ENCODE results near the gene MED14.

The MED14 gene

GRCh38 chrX:40772290-40772689, 36.9 kb upstream of the MED14 start:
- no peak overlapping the region for H3K27ac ChIP-seq
- H3K9ac ChIP-seq, result no peak overlapping the region
- no peak overlapping the region for H2AFZ ChIP-seq (ENCODE audit: low read depth)

GRCh38 chrX:40761762-40762161, 26.4 kb upstream of the MED14 start:
- Histone ChIP-seq H3K27me3 (ENCODE audit: insufficient read depth, low read depth) (no peaks in the 10 kb centered on the region), H3K4me3 (IDR thresholded peaks at IDR 0.05; ENCODE audit: insufficient read depth, low read depth, low read length) (no peak overlapping the region)

More at GRCh38 chrX:40772290-40772689, 36.9 kb upstream of the MED14 start:
- no peaks in the 10 kb centered on the region for H3K79me2 ChIP-seq (ENCODE audit: insufficient read depth, low read depth)
- no peak overlapping the region for H3K4me2 ChIP-seq
- H3K36me3 ChIP-seq (ENCODE audit: insufficient read depth), result no peaks in the 10 kb centered on the region
- H3K4me3 ChIP-seq (IDR thresholded peaks at IDR 0.05; ENCODE audit: insufficient read depth, low read depth, low read length), result no peak overlapping the region
- no peak for TF ChIP-seq CTCF (conservative IDR thresholded peaks at IDR 0.05; ENCODE audit: low read depth, low read length)
- H4K20me1 ChIP-seq (ENCODE audit: insufficient read depth), result no peaks in the 10 kb centered on the region
- H3K27me3 ChIP-seq (ENCODE audit: insufficient read depth, low read depth), result no peaks in the 10 kb centered on the region
- no peaks in the 10 kb centered on the region for H3K4me1 ChIP-seq (ENCODE audit: low read depth, poor library complexity, severe bottlenecking)

GRCh38 chrX:40759374-40759773, 24.0 kb upstream of the MED14 start:
- no peaks in the 10 kb centered on the region for H3K36me3 ChIP-seq (ENCODE audit: insufficient read depth)
- H3K9ac ChIP-seq, result no peak overlapping the region
- H3K4me1 ChIP-seq (ENCODE audit: low read depth, poor library complexity, severe bottlenecking), result no peaks in the 10 kb centered on the region
- H4K20me1 ChIP-seq (ENCODE audit: insufficient read depth), result no peaks in the 10 kb centered on the region
- TF ChIP-seq CTCF (conservative IDR thresholded peaks at IDR 0.05; ENCODE audit: low read depth, low read length), result no peak
- no peak overlapping the region for H3K4me3 ChIP-seq (IDR thresholded peaks at IDR 0.05; ENCODE audit: insufficient read depth, low read depth, low read length)
- no peaks in the 10 kb centered on the region for H3K79me2 ChIP-seq (ENCODE audit: insufficient read depth, low read depth)
- no peak overlapping the region for H2AFZ ChIP-seq (ENCODE audit: low read depth)
- H3K27me3 ChIP-seq (ENCODE audit: insufficient read depth, low read depth), result no peaks in the 10 kb centered on the region
- no peak overlapping the region for H3K4me2 ChIP-seq
- no peak overlapping the region for H3K27ac ChIP-seq

More at GRCh38 chrX:40761762-40762161, 26.4 kb upstream of the MED14 start:
- Histone ChIP-seq H3K79me2 (ENCODE audit: insufficient read depth, low read depth) (no peaks in the 10 kb centered on the region), H3K4me2 (no peak overlapping the region), H3K27ac (no peak overlapping the region), H3K9ac (no peak overlapping the region), H3K4me1 (ENCODE audit: low read depth, poor library complexity, severe bottlenecking) (no peaks in the 10 kb centered on the region), H2AFZ (ENCODE audit: low read depth) (no peak overlapping the region), H3K36me3 (ENCODE audit: insufficient read depth) (no peaks in the 10 kb centered on the region), H4K20me1 (ENCODE audit: insufficient read depth) (no peaks in the 10 kb centered on the region)
- no peak for TF ChIP-seq CTCF (conservative IDR thresholded peaks at IDR 0.05; ENCODE audit: low read depth, low read length)

GRCh38 chrX:40757058-40757457, 21.7 kb upstream of the MED14 start:
- no peak for TF ChIP-seq CTCF (conservative IDR thresholded peaks at IDR 0.05; ENCODE audit: low read depth, low read length)
- Histone ChIP-seq H3K36me3 (ENCODE audit: insufficient read depth) (no peaks in the 10 kb centered on the region), H3K27me3 (ENCODE audit: insufficient read depth, low read depth) (no peaks in the 10 kb centered on the region), H3K27ac (no peak overlapping the region), H3K79me2 (ENCODE audit: insufficient read depth, low read depth) (no peaks in the 10 kb centered on the region), H3K9ac (no peak overlapping the region), H3K4me3 (IDR thresholded peaks at IDR 0.05; ENCODE audit: insufficient read depth, low read depth, low read length) (no peak overlapping the region), H3K4me2 (no peak overlapping the region), H3K4me1 (ENCODE audit: low read depth, poor library complexity, severe bottlenecking) (no peaks in the 10 kb centered on the region), H4K20me1 (ENCODE audit: insufficient read depth) (no peaks in the 10 kb centered on the region), H2AFZ (ENCODE audit: low read depth) (no peak overlapping the region)
